NCI-H1092 treated with DMSO at 0.1 percent for 48 hours (cell line): ENCODE data around the gene RABL2A.
"Not testable (repeated sequence)": the region's sequence is repeated elsewhere in the genome, so short reads cannot be mapped to it uniquely, and the experiment has no call there.

Experiments
- DNase-seq: peaks from one replicate; lab custom pipeline; 2025; lab: John Stamatoyannopoulos, UW

RABL2A gene

DNA sequence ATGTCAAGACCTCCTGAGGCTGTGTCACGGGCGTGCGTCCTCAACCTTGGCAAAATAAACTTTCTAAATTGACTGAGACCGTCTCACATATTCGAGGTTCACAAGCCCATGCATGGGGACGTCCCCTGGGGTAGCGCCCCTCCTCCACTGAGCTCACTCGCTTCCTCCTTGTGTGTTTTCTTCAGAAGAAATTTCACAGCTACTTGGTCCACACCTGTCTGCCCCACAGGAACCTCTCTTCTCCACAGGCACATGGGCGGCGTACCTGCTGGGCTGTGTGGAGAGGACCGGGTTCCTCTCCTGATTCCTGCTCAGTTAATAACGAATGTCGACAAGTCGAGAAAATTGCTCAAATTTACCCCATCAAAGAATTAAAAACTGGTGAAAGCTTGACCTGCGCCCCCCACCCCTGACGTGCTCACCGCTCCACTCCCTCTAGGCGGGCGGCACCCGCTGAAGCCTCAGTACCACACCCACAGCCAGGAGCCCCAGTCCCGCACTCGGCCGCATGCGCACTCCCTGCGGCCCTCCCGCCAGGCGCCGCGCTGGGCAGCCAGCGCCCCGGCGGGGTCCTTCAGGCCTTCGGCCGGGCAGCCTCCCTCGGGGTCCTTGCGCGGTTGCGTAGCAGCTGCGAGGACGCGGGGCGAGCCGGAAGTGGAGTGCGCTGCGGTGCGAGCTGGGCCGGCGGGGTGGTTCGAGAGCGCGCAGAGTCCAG, at the start of gene RABL2A:
Gene RABL2A (plus strand): TSS at position 651 of the 715 bp plus-strand sequence. CDS start 1,341 bp downstream, outside the sequence.
- DNase-seq, result not testable (repeated sequence)

DNA sequence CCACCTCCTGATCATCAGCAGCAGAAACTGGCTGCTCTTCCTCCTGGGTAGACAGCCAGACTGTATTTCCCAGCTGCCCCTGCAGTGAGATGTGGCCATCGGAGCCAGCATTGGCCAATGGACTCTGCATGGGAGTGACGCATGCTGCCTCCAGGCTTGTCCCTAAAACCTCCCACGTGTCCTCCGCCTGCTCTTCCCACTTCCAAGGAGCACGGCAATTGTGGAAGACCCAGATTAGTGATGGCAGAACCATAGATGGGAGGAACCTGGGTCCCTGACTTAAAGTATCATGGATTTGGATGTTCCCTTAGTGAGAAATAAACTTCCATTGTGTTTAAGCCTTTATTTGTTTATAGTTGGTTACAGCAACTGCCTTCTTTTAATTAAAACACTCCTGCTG, 48.6 kb upstream of the RABL2A start:
- not testable (repeated sequence) for DNase-seq

- not testable (repeated sequence) for DNase-seq
Observed at GRCh38 chr2:113582473-113582872, 44.6 kb upstream of the RABL2A start.

DNA sequence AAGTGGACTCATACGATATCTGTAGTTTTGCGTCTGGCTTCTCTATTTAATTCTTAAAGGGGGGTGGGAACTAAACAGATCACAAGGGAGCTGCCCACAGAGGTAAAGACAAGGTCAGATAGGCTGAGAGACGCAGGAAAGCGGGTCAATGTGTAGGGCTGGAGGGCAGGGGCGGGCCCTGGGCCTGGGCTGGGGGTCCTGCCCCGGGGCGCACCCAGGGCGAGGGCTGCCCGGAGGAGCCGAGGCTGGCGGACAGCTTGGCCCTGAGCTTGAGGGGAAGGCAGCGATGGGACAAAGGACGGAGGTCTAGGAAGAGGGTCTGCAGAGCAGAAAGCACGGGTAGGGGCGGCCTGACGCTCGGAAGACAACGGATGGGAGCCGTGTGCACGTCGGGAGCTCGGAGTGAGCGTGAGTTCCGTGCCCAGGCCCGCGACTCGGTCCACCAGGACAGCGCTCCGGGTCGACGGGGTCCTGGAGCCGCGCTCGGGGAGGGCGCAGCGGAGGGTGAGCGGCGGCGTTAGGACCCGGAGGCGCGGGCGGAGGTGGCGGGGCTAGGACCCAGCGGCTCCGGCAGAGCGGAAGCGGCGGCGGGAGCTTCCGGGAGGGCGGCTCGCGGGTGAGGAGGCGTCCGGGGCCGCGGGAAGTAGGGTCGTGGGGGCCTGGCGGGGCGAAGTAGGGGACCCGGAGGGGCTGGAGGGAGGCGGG, 43.4 kb upstream of the RABL2A start:
- DNase-seq, result not testable (repeated sequence)

DNA sequence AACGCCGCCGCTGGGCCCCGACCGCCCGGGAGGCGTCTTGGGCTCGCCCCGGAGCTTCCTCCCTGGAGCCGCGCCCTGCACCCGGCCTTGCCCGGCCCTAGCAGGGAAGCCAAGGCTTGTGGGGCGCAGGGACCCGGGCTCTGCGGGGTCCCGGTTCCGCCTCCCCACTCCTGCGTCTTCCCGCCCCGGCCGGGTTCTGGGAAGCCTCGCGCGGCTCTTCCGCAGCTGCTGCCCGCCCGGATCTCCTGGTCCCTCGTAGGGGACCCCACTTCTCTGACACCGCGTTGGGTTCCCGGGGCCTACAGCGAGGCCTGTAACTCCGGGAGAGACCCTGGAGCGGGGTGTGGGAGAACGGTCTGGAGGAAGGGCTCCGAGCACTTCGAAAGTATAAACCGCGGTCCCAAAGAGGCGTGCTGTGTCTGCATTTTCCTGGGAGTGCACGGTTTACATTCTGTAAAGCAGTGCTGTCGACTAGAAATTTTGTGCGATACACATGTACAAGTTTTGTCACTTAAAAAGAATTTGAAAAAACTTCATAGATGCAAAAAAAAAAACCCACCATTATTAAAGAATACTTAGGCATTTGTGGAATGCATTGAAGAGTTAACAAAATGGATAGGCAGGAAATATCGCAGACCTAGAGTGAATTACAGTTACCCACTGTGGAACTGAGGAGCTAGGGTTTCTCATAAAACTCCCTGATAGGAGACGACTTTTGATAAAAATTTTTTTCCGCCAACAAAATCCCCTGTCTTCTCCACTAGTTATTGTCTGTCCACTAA, 42.6 kb upstream of the RABL2A start:
- DNase-seq, result not testable (repeated sequence)

DNA sequence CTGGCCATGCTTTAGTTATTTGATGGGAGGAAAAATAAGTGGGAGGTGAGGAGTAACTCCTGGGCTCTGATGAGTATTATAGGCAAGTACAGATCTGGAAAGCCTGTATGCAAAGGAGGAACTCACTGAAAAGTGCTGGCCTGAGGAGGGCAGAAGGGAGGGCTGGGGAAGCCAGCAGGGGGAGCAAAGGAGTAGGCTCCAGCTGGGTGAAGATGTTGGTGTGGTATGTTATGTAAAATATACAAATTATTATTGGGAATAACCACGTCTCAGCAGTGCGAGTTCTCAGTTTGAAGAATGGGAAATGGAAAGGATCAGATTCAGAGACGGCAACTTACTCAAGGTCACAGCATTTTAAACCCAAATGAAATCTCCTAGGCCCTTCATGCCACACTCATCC, 39.9 kb upstream of the RABL2A start:
- DNase-seq, result not testable (repeated sequence)

GRCh38 chr2:113589591-113589990, 37.5 kb upstream of the RABL2A start:
- DNase-seq, result not testable (repeated sequence)

GRCh38 chr2:113591926-113592325, 35.1 kb upstream of the RABL2A start:
- not testable (repeated sequence) for DNase-seq

GRCh38 chr2:113593280-113593679, 33.8 kb upstream of the RABL2A start:
- DNase-seq, result not testable (repeated sequence)

GRCh38 chr2:113595725-113596124, 31.3 kb upstream of the RABL2A start:
- not testable (repeated sequence) for DNase-seq

- not testable (repeated sequence) for DNase-seq
Observed at GRCh38 chr2:113597164-113597563, 29.9 kb upstream of the RABL2A start.

- not testable (repeated sequence) for DNase-seq
Observed at GRCh38 chr2:113597572-113597971, 29.5 kb upstream of the RABL2A start.

DNA sequence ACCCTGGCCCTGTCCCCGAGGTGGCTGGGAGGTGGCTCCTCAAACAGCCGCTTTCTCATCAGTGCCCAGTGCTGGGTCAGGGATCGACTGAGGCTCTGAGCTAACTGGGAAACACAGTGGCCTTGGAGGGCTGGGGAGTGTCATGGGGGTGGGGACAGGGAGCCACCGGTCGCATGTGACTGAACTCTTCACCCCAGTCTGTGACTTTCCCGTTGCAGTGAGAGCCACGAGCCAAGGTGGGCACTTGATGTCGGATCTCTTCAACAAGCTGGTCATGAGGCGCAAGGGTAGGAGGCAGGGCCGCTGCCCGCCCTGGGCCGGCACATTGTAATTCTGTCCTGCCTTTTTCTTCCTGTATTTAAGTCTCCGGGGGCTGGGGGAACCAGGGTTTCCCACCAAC, 28.9 kb upstream of the RABL2A start:
- not testable (repeated sequence) for DNase-seq

GRCh38 chr2:113598738-113599137, 28.3 kb upstream of the RABL2A start:
- not testable (repeated sequence) for DNase-seq

- DNase-seq, result not testable (repeated sequence)
Observed at GRCh38 chr2:113599208-113599607, 27.9 kb upstream of the RABL2A start.

- not testable (repeated sequence) for DNase-seq
Observed at GRCh38 chr2:113602040-113602769, 24.9 kb upstream of the RABL2A start.

- DNase-seq, result no peak
Observed at GRCh38 chr2:113602869-113603466, 24.1 kb upstream of the RABL2A start.

DNA sequence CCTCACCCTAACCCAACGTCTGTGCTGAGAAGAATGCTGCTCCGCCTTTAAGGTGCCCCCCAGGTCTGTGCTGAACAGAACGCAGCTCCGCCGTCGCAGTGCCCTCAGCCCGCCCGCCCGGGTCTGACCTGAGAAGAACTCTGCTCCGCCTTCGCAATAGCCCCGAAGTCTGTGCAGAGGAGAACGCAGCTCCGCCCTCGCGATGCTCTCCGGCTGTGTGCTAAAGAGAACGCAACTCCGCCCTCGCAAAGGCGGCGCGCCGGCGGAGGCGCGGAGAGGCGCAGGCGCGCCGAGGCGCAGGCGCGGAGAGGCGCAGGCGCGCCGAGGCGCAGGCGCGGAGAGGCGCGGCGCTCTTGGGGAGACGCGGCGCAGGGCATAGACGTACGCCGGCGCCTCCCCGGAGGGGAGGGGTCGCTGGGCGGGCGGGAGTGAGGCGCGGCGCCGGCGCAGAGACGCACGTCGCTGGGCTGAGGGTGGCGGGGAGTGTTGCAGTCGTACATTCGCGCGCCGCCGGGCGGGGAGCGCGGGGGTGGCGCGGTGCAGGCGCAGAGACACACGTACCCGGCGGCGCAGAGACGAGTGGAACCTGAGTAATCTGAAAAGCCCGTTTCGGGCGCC, 23.5 kb upstream of the RABL2A start:
- DNase-seq, result not testable (repeated sequence)

GRCh38 chr2:113604085-113604477, 23.0 kb upstream of the RABL2A start:
- not testable (repeated sequence) for DNase-seq

DNA sequence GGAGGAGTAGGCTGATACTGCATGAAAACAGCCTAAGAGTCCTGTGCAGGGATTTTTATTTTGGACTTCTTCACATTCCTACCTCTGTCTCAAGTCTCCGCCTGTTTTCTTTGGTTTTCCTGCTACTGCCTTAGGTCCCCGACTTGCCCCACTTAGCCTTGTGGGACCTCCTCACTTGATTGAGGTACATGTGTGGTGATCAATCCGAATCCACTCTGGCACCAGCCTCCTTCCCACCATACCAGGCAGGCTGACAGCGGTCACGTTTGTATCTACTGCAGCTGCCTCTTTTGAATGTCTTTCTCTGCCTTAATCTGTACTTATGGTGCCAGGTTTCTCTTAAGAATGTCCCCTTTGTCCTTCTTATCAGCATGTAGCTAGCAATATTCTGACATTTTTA, 22.4 kb upstream of the RABL2A start:
- DNase-seq, result not testable (repeated sequence)

GRCh38 chr2:113606036-113606435, 21.0 kb upstream of the RABL2A start:
- DNase-seq, result not testable (repeated sequence)
